ENCODE data around the gene TSSK1B. TPM values are rescaled to one million over a fixed set of nuclear protein-coding genes. Genes with fewer than 3 reads are reported as not detected.

The TSSK1B gene
- total RNA-seq, 1 experiment from 2014 or later: 0.33 TPM

- intact Hi-C loops (cut with micrococcal nuclease): no loop called here
- no peak for ATAC-seq
- Histone ChIP-seq H3K4me2 (ENCODE audit: low read length) (no peak overlapping the region), H3K4me3 (ENCODE audit: low read length) (no peak overlapping the region), H3K9ac (ENCODE audit: low read length) (no peak overlapping the region), H3K9me2 (replicated peaks; ENCODE audit: low read length) (no peaks in the 10 kb centered on the region), H3K27me3 (ENCODE audit: low read length) (no peaks in the 10 kb centered on the region), H3F3A (ENCODE audit: low read length, unreplicated experiment) (no peaks in the 10 kb centered on the region), H3K36me3 (ENCODE audit: low read depth, low read length) (no peaks in the 10 kb centered on the region), H2AFZ (ENCODE audit: low read length) (no peak overlapping the region), H3K9me3 (ENCODE audit: low read length) (no peaks in the 10 kb centered on the region), H4K20me1 (ENCODE audit: low read length) (no peaks in the 10 kb centered on the region), H3K4me1 (ENCODE audit: insufficient read depth, low read length) (no peaks in the 10 kb centered on the region), H3K27ac (ENCODE audit: low read length) (no peak overlapping the region), H3K79me2 (ENCODE audit: low read length) (no peaks in the 10 kb centered on the region)
- TF ChIP-seq EZH2phosphoT487 (IDR thresholded peaks at IDR 0.05; ENCODE audit: borderline replicate concordance, low read length) (no peak), EZH2 (IDR thresholded peaks at IDR 0.05; ENCODE audit: low read length, unreplicated experiment) (no peak)
- TF ChIP-seq, protein P1, sequence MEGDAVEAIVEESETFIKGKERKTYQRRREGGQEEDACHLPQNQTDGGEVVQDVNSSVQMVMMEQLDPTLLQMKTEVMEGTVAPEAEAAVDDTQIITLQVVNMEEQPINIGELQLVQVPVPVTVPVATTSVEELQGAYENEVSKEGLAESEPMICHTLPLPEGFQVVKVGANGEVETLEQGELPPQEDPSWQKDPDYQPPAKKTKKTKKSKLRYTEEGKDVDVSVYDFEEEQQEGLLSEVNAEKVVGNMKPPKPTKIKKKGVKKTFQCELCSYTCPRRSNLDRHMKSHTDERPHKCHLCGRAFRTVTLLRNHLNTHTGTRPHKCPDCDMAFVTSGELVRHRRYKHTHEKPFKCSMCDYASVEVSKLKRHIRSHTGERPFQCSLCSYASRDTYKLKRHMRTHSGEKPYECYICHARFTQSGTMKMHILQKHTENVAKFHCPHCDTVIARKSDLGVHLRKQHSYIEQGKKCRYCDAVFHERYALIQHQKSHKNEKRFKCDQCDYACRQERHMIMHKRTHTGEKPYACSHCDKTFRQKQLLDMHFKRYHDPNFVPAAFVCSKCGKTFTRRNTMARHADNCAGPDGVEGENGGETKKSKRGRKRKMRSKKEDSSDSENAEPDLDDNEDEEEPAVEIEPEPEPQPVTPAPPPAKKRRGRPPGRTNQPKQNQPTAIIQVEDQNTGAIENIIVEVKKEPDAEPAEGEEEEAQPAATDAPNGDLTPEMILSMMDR (conservative IDR thresholded peaks at IDR 0.05; ENCODE audit: low read depth, low read length): no peak
- DNase-seq: no peak
- ChIA-PET CTCF (no interaction called here), POLR2A (ENCODE audit: unreplicated experiment) (no interaction called here)
- BruUV-seq (replicated peaks): no TSS peak
Observed at GRCh38 chr5:113433862-113434612, 752 bp downstream of the TSSK1B start.

- intact Hi-C loops (cut with micrococcal nuclease): no loop called here
- Histone ChIP-seq H3K9me2 (replicated peaks; ENCODE audit: low read length) (no peaks in the 10 kb centered on the region), H4K20me1 (ENCODE audit: low read length) (no peaks in the 10 kb centered on the region), H3K27ac (ENCODE audit: low read length) (no peak overlapping the region), H3F3A (ENCODE audit: low read length, unreplicated experiment) (no peaks in the 10 kb centered on the region), H3K4me2 (ENCODE audit: low read length) (no peak overlapping the region), H3K36me3 (ENCODE audit: low read depth, low read length) (no peaks in the 10 kb centered on the region), H3K27me3 (ENCODE audit: low read length) (no peaks in the 10 kb centered on the region), H3K79me2 (ENCODE audit: low read length) (no peaks in the 10 kb centered on the region), H3K9me3 (ENCODE audit: low read length) (no peaks in the 10 kb centered on the region), H3K9ac (ENCODE audit: low read length) (no peak overlapping the region), H3K4me1 (ENCODE audit: insufficient read depth, low read length) (no peaks in the 10 kb centered on the region), H2AFZ (ENCODE audit: low read length) (no peak overlapping the region), H3K4me3 (ENCODE audit: low read length) (no peak overlapping the region)
- ATAC-seq (no peak), DNase-seq (no peak)
- ChIA-PET CTCF (no interaction called here), POLR2A (ENCODE audit: unreplicated experiment) (no interaction called here)
- no peak for TF ChIP-seq EZH2 (IDR thresholded peaks at IDR 0.05; ENCODE audit: low read length, unreplicated experiment)
- TF ChIP-seq EZH2phosphoT487 (IDR thresholded peaks at IDR 0.05; ENCODE audit: borderline replicate concordance, low read length): no peak
- TF ChIP-seq, protein P1 (conservative IDR thresholded peaks at IDR 0.05; ENCODE audit: low read depth, low read length): no peak
- no TSS peak for BruUV-seq (replicated peaks)
Observed at GRCh38 chr5:113433071-113433470, 1.7 kb downstream of the TSSK1B start.

GRCh38 chr5:113427871-113428574 is 6.8 kb downstream of the TSSK1B start:
- H3K4me1 ChIP-seq (ENCODE audit: insufficient read depth, low read length): no peaks in the 10 kb centered on the region
- H3K9me3 ChIP-seq (ENCODE audit: low read length): no peaks in the 10 kb centered on the region
- no TSS peak for BruUV-seq (replicated peaks)
- H3K4me2 ChIP-seq (ENCODE audit: low read length): no peak overlapping the region
- H3K79me2 ChIP-seq (ENCODE audit: low read length): no peaks in the 10 kb centered on the region
- no peaks in the 10 kb centered on the region for H3F3A ChIP-seq (ENCODE audit: low read length, unreplicated experiment)
- H3K4me3 ChIP-seq (ENCODE audit: low read length): no peak overlapping the region
- no peaks in the 10 kb centered on the region for H3K27me3 ChIP-seq (ENCODE audit: low read length)
- TF ChIP-seq EZH2phosphoT487 (IDR thresholded peaks at IDR 0.05; ENCODE audit: borderline replicate concordance, low read length) (no peak), EZH2 (IDR thresholded peaks at IDR 0.05; ENCODE audit: low read length, unreplicated experiment) (no peak)
- TF ChIP-seq, protein P1 (conservative IDR thresholded peaks at IDR 0.05; ENCODE audit: low read depth, low read length): no peak
- H3K36me3 ChIP-seq (ENCODE audit: low read depth, low read length): no peaks in the 10 kb centered on the region
- no peaks in the 10 kb centered on the region for H4K20me1 ChIP-seq (ENCODE audit: low read length)
- ATAC-seq: no peak
- intact Hi-C loops (cut with micrococcal nuclease): no loop called here
- H3K27ac ChIP-seq (ENCODE audit: low read length): no peak overlapping the region
- no peak overlapping the region for H2AFZ ChIP-seq (ENCODE audit: low read length)
- H3K9ac ChIP-seq (ENCODE audit: low read length): no peak overlapping the region
- no peak for DNase-seq
- ChIA-PET POLR2A (ENCODE audit: unreplicated experiment) (no interaction called here), CTCF (no interaction called here)
- no peaks in the 10 kb centered on the region for H3K9me2 ChIP-seq (replicated peaks; ENCODE audit: low read length)

Data from PC-3 (cell line).